Body of pancreas (tissue), 4 donors: ENCODE results near the gene PKLR.

Experiments
- POLR2A ChIP-seq, 3 donors: fragments of 450-650 bp; IDR thresholded peaks; one replicate each; pipeline ENCODE4 v1.6.1; 2016; ENCODE audit warnings: antibody characterized with exemption in 3 of 3, mild to moderate bottlenecking in 2 of 3
- TF ChIP-seq, protein P1 (sequence below), 7 experiments: fragments of 450-650 bp in 4 of 7; fragments of 200-600 bp in 3 of 7; sonication (generic) in 3 of 7; IDR thresholded peaks; one replicate each; pipeline ENCODE4 v1.5.1; 2016 to 2019; ENCODE audit warnings: antibody characterized with exemption in 7 of 7

DNA sequence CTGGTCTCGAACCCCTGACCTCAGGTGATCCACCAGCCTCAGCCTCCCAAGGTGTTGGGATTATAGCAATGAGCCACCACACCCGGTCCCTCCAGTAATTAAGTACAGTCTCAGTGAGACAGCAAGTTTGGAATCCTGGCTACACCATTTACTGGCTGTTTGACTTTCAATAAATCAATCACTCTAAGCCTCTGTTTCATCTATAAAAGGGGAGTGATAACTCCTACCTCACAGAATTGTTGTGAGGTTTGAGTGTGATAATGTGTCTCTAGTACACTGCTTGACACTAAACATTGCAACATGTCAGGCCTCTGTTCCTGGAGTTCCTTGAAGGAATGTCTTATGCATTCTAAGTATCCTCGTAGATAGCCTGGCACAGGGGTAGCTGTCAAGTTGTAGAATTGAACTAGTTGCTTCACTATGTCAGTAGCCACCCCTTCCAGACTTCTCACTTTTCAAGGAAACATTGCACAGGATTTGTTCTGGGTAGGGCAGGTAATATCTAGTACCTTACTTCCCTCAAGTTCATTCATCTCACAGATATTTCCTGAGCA, 58.4 kb downstream of the PKLR start:
- TF ChIP-seq, protein P1, sequence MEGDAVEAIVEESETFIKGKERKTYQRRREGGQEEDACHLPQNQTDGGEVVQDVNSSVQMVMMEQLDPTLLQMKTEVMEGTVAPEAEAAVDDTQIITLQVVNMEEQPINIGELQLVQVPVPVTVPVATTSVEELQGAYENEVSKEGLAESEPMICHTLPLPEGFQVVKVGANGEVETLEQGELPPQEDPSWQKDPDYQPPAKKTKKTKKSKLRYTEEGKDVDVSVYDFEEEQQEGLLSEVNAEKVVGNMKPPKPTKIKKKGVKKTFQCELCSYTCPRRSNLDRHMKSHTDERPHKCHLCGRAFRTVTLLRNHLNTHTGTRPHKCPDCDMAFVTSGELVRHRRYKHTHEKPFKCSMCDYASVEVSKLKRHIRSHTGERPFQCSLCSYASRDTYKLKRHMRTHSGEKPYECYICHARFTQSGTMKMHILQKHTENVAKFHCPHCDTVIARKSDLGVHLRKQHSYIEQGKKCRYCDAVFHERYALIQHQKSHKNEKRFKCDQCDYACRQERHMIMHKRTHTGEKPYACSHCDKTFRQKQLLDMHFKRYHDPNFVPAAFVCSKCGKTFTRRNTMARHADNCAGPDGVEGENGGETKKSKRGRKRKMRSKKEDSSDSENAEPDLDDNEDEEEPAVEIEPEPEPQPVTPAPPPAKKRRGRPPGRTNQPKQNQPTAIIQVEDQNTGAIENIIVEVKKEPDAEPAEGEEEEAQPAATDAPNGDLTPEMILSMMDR (IDR thresholded peaks at IDR 0.05) = no peak
- no peak for TF ChIP-seq POLR2A (IDR thresholded peaks at IDR 0.05)
